ENCODE results near the gene RABGAP1L. TPM values are rescaled to one million over a fixed set of nuclear protein-coding genes. Genes with fewer than 3 reads are reported as not detected.

RABGAP1L gene
- total RNA-seq, 4 donors from 2014 or later, result 39.9 to 77.4 (median 48.7) TPM

DNA sequence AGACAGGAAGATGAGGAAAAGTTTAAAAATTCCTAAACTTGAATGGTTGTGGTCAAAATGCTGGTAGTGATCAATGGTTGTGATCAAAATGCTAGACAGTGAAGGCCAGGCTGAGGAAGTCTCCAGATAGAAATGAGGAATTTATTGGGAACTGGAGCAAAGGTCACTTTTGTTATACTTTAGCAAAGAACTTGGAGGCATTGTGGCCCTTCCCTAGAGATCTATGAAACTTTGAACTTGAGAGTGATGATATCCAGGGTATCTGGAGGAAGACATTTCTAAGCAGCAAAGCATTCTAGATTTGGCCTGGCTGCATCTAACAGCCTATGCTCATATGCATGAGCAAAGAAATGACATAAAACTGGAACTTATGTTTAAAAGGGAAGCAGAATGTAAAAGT is 35.5 kb upstream of the RABGAP1L start:
- no peak for TF ChIP-seq CTCF (IDR thresholded peaks at IDR 0.05; ENCODE audit: low read depth)

DNA sequence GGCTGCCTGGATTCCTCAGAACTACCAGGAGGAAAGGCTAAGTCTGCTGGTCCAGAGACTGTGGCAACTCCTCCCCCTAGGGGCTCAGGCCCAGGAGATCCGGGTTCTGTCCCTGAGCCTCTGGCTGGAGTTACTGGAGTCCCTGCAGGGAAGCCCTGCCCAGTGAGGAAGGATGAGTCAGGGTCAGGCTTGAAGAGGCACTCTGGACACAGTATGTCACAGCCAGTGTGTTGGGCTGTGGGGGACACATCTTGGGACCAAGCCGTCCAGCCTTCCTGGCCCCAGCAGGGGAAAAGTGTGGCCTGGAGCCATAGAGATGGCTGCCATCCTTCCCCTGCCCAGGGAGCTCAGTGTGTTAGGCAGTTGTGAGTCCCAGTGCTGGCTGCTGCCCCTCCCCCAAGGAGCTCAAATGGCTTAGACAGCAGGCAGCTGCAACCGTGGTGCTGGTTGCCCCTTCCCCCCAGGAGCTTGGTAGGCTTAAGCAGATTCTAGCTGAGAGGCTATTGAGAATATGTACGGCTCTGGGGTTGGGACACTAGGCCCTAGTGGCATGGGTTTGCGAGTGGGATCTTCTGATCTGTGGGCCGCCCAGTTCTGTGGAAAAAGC is 28.2 kb upstream of the RABGAP1L start:
- no peak for TF ChIP-seq CTCF (IDR thresholded peaks at IDR 0.05; ENCODE audit: low read depth)

GRCh38 chr1:174134003-174134659 is 25.2 kb upstream of the RABGAP1L start:
- TF ChIP-seq CTCF (IDR thresholded peaks at IDR 0.05; ENCODE audit: low read depth), result no peak

DNA sequence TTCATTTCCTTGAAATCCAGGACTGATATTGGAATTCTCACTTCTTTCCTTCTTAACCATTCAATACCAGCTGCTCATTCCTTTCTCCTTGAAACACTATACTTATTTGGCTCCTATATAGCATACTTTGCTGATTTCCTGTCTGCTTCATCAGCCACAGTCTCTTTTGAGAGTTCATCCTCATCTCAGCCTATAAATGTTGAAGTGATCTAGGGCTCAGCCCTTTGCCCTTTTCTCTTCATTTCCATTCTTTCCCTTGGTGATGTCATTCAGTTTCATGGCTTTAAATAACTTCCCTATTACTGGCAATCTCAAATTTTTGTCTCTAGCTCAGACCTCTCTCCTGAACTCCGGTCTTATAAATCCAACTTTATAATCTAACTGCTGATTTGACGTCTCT is 24.1 kb upstream of the RABGAP1L start:
- TF ChIP-seq CTCF (IDR thresholded peaks at IDR 0.05; ENCODE audit: low read depth), result no peak

GRCh38 chr1:174136714-174137113 is 22.6 kb upstream of the RABGAP1L start:
- no peak for TF ChIP-seq CTCF (IDR thresholded peaks at IDR 0.05; ENCODE audit: low read depth)

DNA sequence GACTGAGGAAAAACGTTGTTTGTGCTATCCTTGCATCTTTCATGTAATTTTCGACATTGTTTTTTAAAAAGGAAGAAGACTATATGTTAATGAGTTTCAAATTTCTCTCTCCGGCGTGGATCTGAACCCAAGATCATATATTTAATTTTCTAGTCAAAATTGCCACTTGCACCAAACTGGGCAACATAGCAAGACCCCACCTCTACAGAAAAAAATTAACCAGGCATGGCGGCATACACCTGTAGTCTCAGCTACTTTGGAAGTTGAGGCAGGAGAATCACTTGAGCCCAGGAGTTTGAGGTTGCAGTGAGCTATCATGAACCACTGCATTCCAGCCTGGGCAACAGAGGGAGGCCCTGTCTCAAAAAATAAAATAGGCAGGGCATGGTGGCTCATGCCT is 16.5 kb upstream of the RABGAP1L start:
- no peak for TF ChIP-seq CTCF (IDR thresholded peaks at IDR 0.05; ENCODE audit: low read depth)

- TF ChIP-seq CTCF (IDR thresholded peaks at IDR 0.05; ENCODE audit: low read depth), result no peak
Measured at GRCh38 chr1:174149216-174149615, 10.1 kb upstream of the RABGAP1L start.

Measured in subcutaneous adipose tissue (tissue), 4 donors.